Measurements from ENCODE around the gene CDT1.

Gene CDT1

DNA sequence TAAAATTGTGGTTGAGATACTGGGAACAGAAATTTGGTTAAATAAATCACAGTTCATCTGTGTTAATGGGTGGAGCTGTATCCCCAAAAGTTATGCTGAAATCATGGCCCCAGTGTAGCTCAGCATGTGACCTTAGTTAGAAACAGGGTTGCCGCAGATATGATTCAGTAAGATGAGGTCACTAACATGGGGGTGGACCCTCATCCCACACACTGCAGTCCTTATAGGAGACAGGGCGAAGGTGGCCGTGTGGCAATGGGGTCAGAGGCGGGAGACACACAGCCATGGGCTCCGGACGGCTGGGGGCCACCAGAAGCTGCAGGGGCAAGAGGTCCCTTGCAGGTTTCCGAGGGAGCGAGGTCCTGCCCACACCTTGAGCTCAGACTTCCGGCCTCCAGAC, 42.5 kb downstream of the CDT1 start:
- TF ChIP-seq, protein P1, sequence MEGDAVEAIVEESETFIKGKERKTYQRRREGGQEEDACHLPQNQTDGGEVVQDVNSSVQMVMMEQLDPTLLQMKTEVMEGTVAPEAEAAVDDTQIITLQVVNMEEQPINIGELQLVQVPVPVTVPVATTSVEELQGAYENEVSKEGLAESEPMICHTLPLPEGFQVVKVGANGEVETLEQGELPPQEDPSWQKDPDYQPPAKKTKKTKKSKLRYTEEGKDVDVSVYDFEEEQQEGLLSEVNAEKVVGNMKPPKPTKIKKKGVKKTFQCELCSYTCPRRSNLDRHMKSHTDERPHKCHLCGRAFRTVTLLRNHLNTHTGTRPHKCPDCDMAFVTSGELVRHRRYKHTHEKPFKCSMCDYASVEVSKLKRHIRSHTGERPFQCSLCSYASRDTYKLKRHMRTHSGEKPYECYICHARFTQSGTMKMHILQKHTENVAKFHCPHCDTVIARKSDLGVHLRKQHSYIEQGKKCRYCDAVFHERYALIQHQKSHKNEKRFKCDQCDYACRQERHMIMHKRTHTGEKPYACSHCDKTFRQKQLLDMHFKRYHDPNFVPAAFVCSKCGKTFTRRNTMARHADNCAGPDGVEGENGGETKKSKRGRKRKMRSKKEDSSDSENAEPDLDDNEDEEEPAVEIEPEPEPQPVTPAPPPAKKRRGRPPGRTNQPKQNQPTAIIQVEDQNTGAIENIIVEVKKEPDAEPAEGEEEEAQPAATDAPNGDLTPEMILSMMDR (IDR thresholded peaks at IDR 0.05) = no peak
- Mint-ChIP-seq H3K9me3 (no peaks in the 10 kb centered on the region), H3K4me3 (no peak overlapping the region), H3K4me1 (peaks cover 8% of the 10 kb centered on the region), H3K27me3 (ENCODE audit: low read depth, poor library complexity) (no peaks in the 10 kb centered on the region), H3K27ac (no peak overlapping the region), H3K36me3 (ENCODE audit: low read depth) (peaks cover 3% of the 10 kb centered on the region)
- no peak for DNase-seq

DNA sequence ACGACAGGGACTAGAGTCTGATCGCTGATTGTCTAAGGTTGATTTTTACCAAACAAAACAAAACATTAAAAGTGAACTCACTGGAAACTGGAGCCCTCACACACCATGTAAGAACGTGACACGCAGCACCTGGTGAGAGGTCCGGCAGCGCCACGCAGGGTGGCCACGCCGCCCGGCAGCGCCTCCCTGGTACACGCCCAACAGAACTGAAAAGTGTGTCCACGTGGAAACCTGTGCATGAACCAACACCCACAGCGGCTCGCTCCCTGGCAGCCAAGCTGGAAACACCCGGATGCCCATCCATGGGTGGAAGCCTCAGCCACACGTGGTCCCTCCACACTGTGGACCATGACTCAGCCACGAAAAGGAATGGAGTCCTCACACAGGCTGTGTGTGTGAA, 44.1 kb downstream of the CDT1 start:
- Mint-ChIP-seq H3K27me3 (ENCODE audit: low read depth, poor library complexity) (no peaks in the 10 kb centered on the region), H3K9me3 (no peaks in the 10 kb centered on the region), H3K4me1 (peaks cover 8% of the 10 kb centered on the region), H3K27ac (peak overlapping the region; percentile 32), H3K36me3 (ENCODE audit: low read depth) (peaks cover 18% of the 10 kb centered on the region), H3K4me3 (no peak overlapping the region)
- no peak for DNase-seq
- TF ChIP-seq, protein P1 (IDR thresholded peaks at IDR 0.05) = no peak

DNA sequence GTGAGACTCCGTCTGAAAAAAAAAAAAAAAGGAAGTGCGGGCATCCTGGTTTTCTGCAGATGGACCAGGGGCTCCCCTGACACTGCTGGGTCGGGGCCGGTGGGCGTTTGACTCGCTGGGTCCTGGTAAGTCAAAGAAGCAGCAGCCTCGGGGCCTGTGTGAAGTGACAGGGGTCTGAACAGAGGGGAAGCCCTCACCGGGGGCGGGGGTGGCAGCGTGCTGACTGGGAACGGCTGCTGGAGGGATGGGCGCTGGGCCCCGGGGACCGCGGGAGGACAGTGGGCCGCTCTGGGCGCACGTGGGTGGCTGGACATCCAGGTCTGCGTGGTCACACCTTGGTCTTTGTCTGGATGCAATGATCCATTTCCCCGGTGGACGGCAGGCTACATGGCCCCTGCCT, 45.0 kb downstream of the CDT1 start:
- DNase-seq = no peak
- Mint-ChIP-seq H3K9me3 (no peaks in the 10 kb centered on the region), H3K4me3 (no peak overlapping the region), H3K36me3 (ENCODE audit: low read depth) (peaks cover 18% of the 10 kb centered on the region), H3K27ac (no peak overlapping the region), H3K27me3 (ENCODE audit: low read depth, poor library complexity) (no peaks in the 10 kb centered on the region), H3K4me1 (peaks cover 8% of the 10 kb centered on the region)
- TF ChIP-seq, protein P1 (IDR thresholded peaks at IDR 0.05) = no peak

DNA sequence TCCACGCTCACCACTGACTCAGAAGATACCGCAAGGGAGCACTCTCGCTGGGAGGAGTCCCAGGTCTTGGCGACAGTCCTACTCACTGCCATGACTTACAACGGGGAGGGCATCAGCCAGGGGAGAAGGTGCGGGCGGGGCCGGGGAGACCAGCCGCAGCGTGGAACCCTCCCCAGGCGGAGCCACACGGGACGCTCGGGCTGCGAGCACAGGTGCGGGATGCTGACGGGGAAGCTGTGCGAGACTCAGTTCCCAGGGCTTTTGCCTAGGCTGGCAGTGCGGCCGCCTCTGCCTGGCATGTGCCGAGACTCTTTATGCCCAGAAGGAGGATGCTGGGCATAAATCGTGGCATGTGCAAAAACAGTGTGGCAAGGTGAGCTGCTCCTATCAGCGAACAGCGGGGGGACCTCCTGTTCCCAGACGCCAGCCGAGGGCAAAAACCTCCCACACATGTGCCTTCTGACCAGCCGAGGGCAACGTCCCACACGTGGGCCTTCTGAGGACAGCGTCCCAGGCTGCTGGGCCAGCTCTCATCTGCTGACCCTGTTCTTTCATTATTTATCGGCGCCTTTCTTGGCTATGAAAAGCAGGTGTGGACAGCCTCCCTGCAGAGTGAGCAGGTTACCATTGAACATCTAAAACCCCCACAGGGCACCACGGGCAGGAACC, 47.1 kb downstream of the CDT1 start:
- H3K27me3 Mint-ChIP-seq (ENCODE audit: low read depth, poor library complexity) = no peaks in the 10 kb centered on the region
- TF ChIP-seq, protein P1 (IDR thresholded peaks at IDR 0.05) = no peak
- no peak overlapping the region for H3K27ac Mint-ChIP-seq
- H3K4me1 Mint-ChIP-seq = peaks cover 8% of the 10 kb centered on the region
- no peaks in the 10 kb centered on the region for H3K9me3 Mint-ChIP-seq
- H3K36me3 Mint-ChIP-seq (ENCODE audit: low read depth) = peaks cover 18% of the 10 kb centered on the region
- DNase-seq = no peak
- no peak overlapping the region for H3K4me3 Mint-ChIP-seq

DNA sequence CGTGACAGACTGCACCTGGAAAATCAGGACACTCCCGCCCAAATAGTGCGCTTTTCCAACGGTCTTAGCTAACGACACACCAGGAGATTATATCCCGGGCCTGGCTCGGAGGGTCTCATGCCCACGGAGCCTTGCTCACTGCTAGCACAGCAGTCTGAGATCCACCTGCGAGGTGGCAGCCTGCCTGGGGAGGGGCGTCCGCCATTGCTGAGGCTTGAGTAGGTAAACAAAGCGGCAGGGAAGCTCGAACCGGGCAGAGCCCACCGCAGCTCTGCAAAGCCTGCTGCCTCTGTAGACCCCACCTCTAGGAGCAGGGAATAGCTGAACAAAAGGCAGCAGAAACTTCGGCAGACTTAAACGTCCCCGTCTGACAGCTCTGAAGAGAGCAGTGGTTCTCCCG, 48.0 kb downstream of the CDT1 start:
- H3K27ac Mint-ChIP-seq = no peak overlapping the region
- H3K4me3 Mint-ChIP-seq = no peak overlapping the region
- DNase-seq = no peak
- H3K4me1 Mint-ChIP-seq = peaks cover 12% of the 10 kb centered on the region
- H3K27me3 Mint-ChIP-seq (ENCODE audit: low read depth, poor library complexity) = no peaks in the 10 kb centered on the region
- TF ChIP-seq, protein P1 (IDR thresholded peaks at IDR 0.05) = no peak
- H3K36me3 Mint-ChIP-seq (ENCODE audit: low read depth) = peaks cover 18% of the 10 kb centered on the region
- H3K9me3 Mint-ChIP-seq = no peaks in the 10 kb centered on the region

DNA sequence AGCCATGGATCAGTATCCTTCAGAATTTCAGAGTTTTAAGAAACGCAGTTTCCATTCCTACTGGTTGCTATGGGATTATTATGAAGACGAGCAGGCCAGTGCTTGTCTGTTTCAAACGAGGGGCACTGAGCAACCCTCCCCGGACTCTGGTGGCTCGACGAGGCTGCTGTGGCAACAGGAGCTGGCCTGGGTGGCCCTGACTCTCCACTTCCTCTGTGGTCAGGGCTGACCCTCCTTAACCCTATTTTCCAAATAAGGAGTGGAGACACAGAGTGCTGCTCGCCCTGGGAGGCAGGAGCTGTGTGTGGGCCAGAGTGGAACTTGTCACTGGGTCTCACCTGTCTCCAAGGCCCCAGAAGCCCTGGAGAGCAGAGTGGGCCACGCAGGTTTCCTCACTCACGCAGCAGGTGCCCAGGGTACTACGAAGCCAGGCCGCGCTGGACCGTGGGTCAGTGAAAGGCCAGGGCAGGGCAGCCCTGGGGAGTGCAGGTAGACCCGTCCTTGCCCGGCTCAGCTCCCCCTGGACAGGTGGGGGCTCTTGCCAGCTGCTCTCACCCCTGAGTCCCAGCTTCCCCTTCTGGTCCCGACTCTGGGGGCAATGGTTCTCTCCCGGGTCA, 49.8 kb downstream of the CDT1 start:
- TF ChIP-seq, protein P1 (IDR thresholded peaks at IDR 0.05) = no peak
- Mint-ChIP-seq H3K36me3 (ENCODE audit: low read depth) (peaks cover 18% of the 10 kb centered on the region), H3K9me3 (no peaks in the 10 kb centered on the region), H3K4me3 (no peak overlapping the region), H3K27me3 (ENCODE audit: low read depth, poor library complexity) (no peaks in the 10 kb centered on the region), H3K4me1 (peaks cover 23% of the 10 kb centered on the region), H3K27ac (no peak overlapping the region)
- DNase-seq = no peak
